Tibial artery (tissue), 4 donors: ENCODE measurements around the gene UMODL1.

Experiments used
- DNase-seq, 2 donors: peaks; one replicate each; pipeline ENCODE4 v3.0.0-alpha.2; 2019
- H3K27ac ChIP-seq, 2 donors: fragments of 200-600 bp; sonication (generic) in 1 of 2; 1 replicate in 1 of 2; 2 replicates in 1 of 2; pipeline ENCODE4 v1.5.1; 2018 to 2019; ENCODE audit warnings: mild to moderate bottlenecking in 1 of 2
- H3K27me3 ChIP-seq, 2 donors: fragments of 200-600 bp; sonication (generic) in 1 of 2; one replicate each; pipeline versions ENCODE4 v1.5.1 to v1.6.0; 2016 to 2019
- H3K36me3 ChIP-seq, 3 donors: fragments of 200-600 bp; sonication (generic) in 2 of 3; one replicate each; pipeline ENCODE4 v1.5.1; 2016 to 2019; ENCODE audit warnings: mild to moderate bottlenecking in 2 of 3
- H3K4me1 ChIP-seq, 4 donors: fragments of 200-600 bp; sonication (generic) in 2 of 4; 1 replicate in 3 of 4; 2 replicates in 1 of 4; pipeline ENCODE4 v1.5.1; 2016 to 2019
- H3K4me3 ChIP-seq, 2 donors: fragments of 200-600 bp; sonication (generic) in 1 of 2; 1 replicate in 1 of 2; 2 replicates in 1 of 2; pipeline ENCODE4 v1.5.1; 2018 to 2019; ENCODE audit warnings: mild to moderate bottlenecking in 2 of 2
- H3K9me3 ChIP-seq, 3 donors: fragments of 200-600 bp; sonication (generic) in 1 of 3; one replicate each; pipeline ENCODE4 v1.5.1; 2016 to 2019
- CTCF ChIP-seq, 2 experiments: fragments of 200-600 bp in 1 of 2; fragments of 450-650 bp in 1 of 2; IDR thresholded peaks; one replicate each; pipeline ENCODE4 v1.5.1; 2017 to 2019; ENCODE audit warnings: antibody characterized with exemption in 2 of 2, mild to moderate bottlenecking in 1 of 2, moderate library complexity in 1 of 2
- intact Hi-C: fragments of 100-400 bp; cut with DNase I; formaldehyde crosslinking; loops from one replicate; pipeline ENCODE4 v1.15.0; 2023; ENCODE audit warnings: low total_unique reads

Gene UMODL1

DNA sequence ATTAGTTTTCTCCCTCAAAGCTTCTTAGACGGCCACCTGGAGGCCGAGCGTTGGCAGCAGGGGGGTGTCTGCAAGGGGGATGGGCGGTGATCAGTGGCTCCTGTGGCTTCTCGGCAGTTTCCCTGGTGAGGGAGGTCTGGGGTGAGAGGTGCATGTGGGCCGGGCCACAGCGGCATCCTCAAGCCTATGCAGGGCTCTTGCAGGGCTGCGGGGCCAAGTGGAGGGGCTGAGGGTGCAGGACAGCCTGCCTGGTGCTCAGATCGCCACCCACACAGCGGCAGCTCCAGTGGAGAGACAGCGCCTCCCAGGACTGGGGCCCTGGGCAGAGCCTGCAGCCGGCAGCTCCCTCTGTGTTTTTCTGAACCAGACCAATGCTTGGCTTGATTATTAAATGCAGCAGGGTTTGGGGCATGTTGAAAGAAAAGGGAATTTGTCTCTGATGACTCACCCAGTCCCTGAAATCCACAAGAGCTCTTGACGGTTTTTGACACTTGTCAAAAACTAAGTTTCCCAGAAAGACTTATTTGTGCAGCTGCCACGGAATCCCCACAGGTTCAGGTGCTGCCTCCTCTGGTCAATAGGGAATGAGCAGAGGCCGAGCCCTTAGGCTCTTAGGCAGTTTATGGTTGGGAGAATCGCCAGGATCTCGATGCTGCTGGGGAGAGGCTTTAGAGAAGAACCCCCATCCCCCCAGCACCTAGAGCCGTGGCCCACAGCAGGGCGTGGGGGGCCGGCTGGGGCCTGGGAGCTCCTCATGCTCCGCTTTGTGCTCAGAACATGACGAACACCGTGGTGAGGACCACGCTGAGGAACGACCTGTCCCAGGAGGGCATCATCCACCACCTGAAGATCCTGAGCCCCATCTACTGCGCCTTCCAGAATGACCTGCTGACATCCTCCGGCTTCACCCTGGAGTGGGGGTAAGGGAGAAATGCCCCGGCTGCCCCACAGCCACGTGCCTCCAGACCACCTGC, 54.7 kb downstream of the UMODL1 start:
- TF ChIP-seq CTCF (IDR thresholded peaks at IDR 0.05), result no peak
- intact Hi-C loops, result loop anchor here (10.0 kb wide), 1 partner anchor 521 kb away; no protein-coding TSS in a partner anchor
- Histone ChIP-seq H3K4me3 (no peak overlapping the region), H3K9me3 (no peaks in the 10 kb centered on the region), H3K4me1 (peaks cover 0 to under 1% (median 0%) of the 10 kb centered on the region in 4 donors), H3K36me3 (no peaks in the 10 kb centered on the region), H3K27me3 (peaks cover 0 to 76% of the 10 kb centered on the region in 2 donors), H3K27ac (no peak overlapping the region)
- no peak for DNase-seq

DNA sequence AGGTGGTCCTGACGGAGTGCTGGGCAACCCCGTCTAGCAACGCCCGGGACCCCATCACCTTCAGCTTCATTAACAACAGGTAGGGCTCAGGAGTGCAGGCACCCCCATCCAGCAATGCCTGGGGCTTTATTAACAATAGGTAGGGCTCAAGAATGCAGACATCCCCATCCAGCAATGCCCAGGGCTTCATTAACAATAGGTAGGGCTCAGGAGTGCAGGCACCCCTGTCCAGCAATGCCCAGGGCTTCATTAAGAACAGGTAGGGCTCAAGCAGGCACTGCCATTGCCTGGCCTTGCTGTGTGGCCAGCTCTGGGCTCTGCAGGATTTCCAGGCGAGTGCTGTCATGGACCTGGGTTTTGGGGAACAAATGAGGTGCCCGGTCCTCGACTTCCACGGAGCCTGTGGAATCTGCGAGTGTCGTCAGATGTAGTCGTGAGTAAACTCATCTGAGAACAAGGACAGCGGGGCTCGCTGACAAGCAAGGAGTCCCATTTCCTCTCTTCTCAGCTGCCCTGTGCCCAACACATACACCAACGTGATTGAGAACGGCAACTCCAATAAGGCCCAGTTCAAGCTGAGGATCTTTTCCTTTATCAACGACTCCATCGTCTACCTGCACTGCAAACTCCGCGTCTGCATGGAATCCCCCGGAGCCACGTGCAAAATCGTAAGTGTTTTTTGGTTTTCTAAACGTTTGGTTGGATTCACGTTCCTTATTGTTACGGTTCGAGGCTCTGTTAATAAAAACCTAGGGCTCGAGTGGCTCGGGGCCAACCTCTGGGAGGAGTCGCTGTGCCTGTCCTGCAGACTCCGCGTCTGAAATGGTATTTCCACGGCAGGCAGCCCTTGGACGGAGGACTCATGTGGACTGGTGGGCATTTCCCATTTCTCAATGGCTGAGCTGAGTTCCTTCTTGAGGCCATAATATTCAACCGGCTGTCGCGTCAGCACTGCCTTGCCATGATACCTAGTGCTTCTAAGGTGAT, 56.3 kb downstream of the UMODL1 start:
- TF ChIP-seq CTCF (IDR thresholded peaks at IDR 0.05), result no peak
- DNase-seq, result no peak
- no peak overlapping the region for H3K4me3 ChIP-seq

GRCh38 chr21:42129300-42130266, 58.5 kb downstream of the UMODL1 start:
- Histone ChIP-seq H3K27ac (no peak overlapping the region), H3K4me1 (no peaks in the 10 kb centered on the region), H3K9me3 (no peaks in the 10 kb centered on the region), H3K27me3 (peaks cover 0 to 41% of the 10 kb centered on the region in 2 donors), H3K4me3 (no peak overlapping the region), H3K36me3 (no peaks in the 10 kb centered on the region)
- intact Hi-C loops, result loop anchor here (10.0 kb wide), 1 partner anchor 525 kb away; no protein-coding TSS in a partner anchor
- TF ChIP-seq CTCF (IDR thresholded peaks at IDR 0.05), result no peak
- no peak for DNase-seq

More for the DNA sequence above, 56.3 kb downstream of the UMODL1 start:
- H3K36me3 ChIP-seq, result no peaks in the 10 kb centered on the region
- no peak overlapping the region for H3K27ac ChIP-seq
- H3K27me3 ChIP-seq, result peaks cover 0 to 62% of the 10 kb centered on the region in 2 donors
- no peaks in the 10 kb centered on the region for H3K9me3 ChIP-seq
- no peaks in the 10 kb centered on the region for H3K4me1 ChIP-seq
- intact Hi-C loops, result loop anchor here (10.0 kb wide), 1 partner anchor 523 kb away; no protein-coding TSS in a partner anchor

- no peak for TF ChIP-seq CTCF (IDR thresholded peaks at IDR 0.05)
- intact Hi-C loops, result no loop called here
- H3K27me3 ChIP-seq, result peaks cover 0 to 32% of the 10 kb centered on the region in 2 donors
- H3K9me3 ChIP-seq, result no peaks in the 10 kb centered on the region
- no peak overlapping the region for H3K4me3 ChIP-seq
- H3K36me3 ChIP-seq, result no peaks in the 10 kb centered on the region
- no peak for DNase-seq
- peaks cover 0 to 2% (median 0%) of the 10 kb centered on the region in 4 donors for H3K4me1 ChIP-seq
- no peak overlapping the region for H3K27ac ChIP-seq
These were observed 59.3 kb downstream of the UMODL1 start for GRCh38 chr21:42130441-42130840.
